ENCODE measurements around the gene CACNA1F.

The CACNA1F gene

GRCh38 chrX:49233176-49233575 lies at the start of gene CACNA1F:
TSS of gene CACNA1F (minus strand) at chrX:49233340. CDS start at chrX:49233309, 31 bp downstream.
- Histone ChIP-seq H3K36me3 (replicated peaks; ENCODE audit: insufficient read depth, low read length) (no peaks in the 10 kb centered on the region), H3K9me3 (replicated peaks; ENCODE audit: insufficient read depth, low read length) (no peaks in the 10 kb centered on the region), H4K20me1 (ENCODE audit: insufficient read depth, low read length) (no peaks in the 10 kb centered on the region), H3K79me2 (ENCODE audit: low read length) (no peaks in the 10 kb centered on the region), H3K9ac (ENCODE audit: low read length) (no peak within 1 kb of the TSS), H3K27ac (ENCODE audit: low read length) (no peak within 1 kb of the TSS), H3K4me2 (ENCODE audit: low read depth, low read length) (no peak within 1 kb of the TSS), H3K9me2 (replicated peaks; ENCODE audit: insufficient read depth, low read length) (no peaks in the 10 kb centered on the region), H3F3A (ENCODE audit: insufficient read depth, low read length) (no peaks in the 10 kb centered on the region), H2AFZ (ENCODE audit: low read length) (no peak within 1 kb of the TSS), H3K4me1 (ENCODE audit: low read length) (no peaks in the 10 kb centered on the region), H3K27me3 (replicated peaks; ENCODE audit: insufficient read depth, low read length) (no peaks in the 10 kb centered on the region), H3K4me3 (ENCODE audit: low read length) (no peak within 1 kb of the TSS)
- TF ChIP-seq CTCF (IDR thresholded peaks at IDR 0.05; ENCODE audit: low read length) (no peak), EZH2 (optimal IDR thresholded peaks at IDR 0.05; ENCODE audit: low read depth, low read length) (no peak), EZH2phosphoT487 (IDR thresholded peaks at IDR 0.05; ENCODE audit: low read length) (no peak)
- DNase-seq: no peak

GRCh38 chrX:49282647-49283011 lies 49.5 kb upstream of the CACNA1F start:
- Histone ChIP-seq H3K36me3 (replicated peaks; ENCODE audit: insufficient read depth, low read length) (no peaks in the 10 kb centered on the region), H3K79me2 (ENCODE audit: low read length) (no peaks in the 10 kb centered on the region), H3K9me3 (replicated peaks; ENCODE audit: insufficient read depth, low read length) (no peaks in the 10 kb centered on the region), H2AFZ (ENCODE audit: low read length) (no peak overlapping the region), H3K4me3 (ENCODE audit: low read length) (no peak overlapping the region), H3K9me2 (replicated peaks; ENCODE audit: insufficient read depth, low read length) (no peaks in the 10 kb centered on the region), H3K9ac (ENCODE audit: low read length) (no peak overlapping the region), H4K20me1 (ENCODE audit: insufficient read depth, low read length) (no peaks in the 10 kb centered on the region), H3F3A (ENCODE audit: insufficient read depth, low read length) (no peaks in the 10 kb centered on the region), H3K4me2 (ENCODE audit: low read depth, low read length) (no peak overlapping the region), H3K4me1 (ENCODE audit: low read length) (no peaks in the 10 kb centered on the region), H3K27ac (ENCODE audit: low read length) (no peak overlapping the region), H3K27me3 (replicated peaks; ENCODE audit: insufficient read depth, low read length) (no peaks in the 10 kb centered on the region)
- TF ChIP-seq EZH2phosphoT487 (IDR thresholded peaks at IDR 0.05; ENCODE audit: low read length): no peak
- no peak for TF ChIP-seq CTCF (IDR thresholded peaks at IDR 0.05; ENCODE audit: low read length)
- no peak for TF ChIP-seq EZH2 (optimal IDR thresholded peaks at IDR 0.05; ENCODE audit: low read depth, low read length)
- no peak for DNase-seq

GRCh38 chrX:49278081-49278480 lies 44.9 kb upstream of the CACNA1F start:
- H3K4me2 ChIP-seq (ENCODE audit: low read depth, low read length): no peak overlapping the region
- H3K36me3 ChIP-seq (replicated peaks; ENCODE audit: insufficient read depth, low read length): no peaks in the 10 kb centered on the region
- H3K9me2 ChIP-seq (replicated peaks; ENCODE audit: insufficient read depth, low read length): no peaks in the 10 kb centered on the region
- no peaks in the 10 kb centered on the region for H4K20me1 ChIP-seq (ENCODE audit: insufficient read depth, low read length)
- no peaks in the 10 kb centered on the region for H3K4me1 ChIP-seq (ENCODE audit: low read length)
- no peak overlapping the region for H3K27ac ChIP-seq (ENCODE audit: low read length)
- H3K27me3 ChIP-seq (replicated peaks; ENCODE audit: insufficient read depth, low read length): no peaks in the 10 kb centered on the region
- no peaks in the 10 kb centered on the region for H3F3A ChIP-seq (ENCODE audit: insufficient read depth, low read length)
- no peak overlapping the region for H3K9ac ChIP-seq (ENCODE audit: low read length)
- no peaks in the 10 kb centered on the region for H3K79me2 ChIP-seq (ENCODE audit: low read length)
- no peak for DNase-seq
- H3K9me3 ChIP-seq (replicated peaks; ENCODE audit: insufficient read depth, low read length): no peaks in the 10 kb centered on the region
- no peak overlapping the region for H2AFZ ChIP-seq (ENCODE audit: low read length)
- H3K4me3 ChIP-seq (ENCODE audit: low read length): no peak overlapping the region
- no peak for TF ChIP-seq EZH2 (optimal IDR thresholded peaks at IDR 0.05; ENCODE audit: low read depth, low read length)
- no peak for TF ChIP-seq CTCF (IDR thresholded peaks at IDR 0.05; ENCODE audit: low read length)
- TF ChIP-seq EZH2phosphoT487 (IDR thresholded peaks at IDR 0.05; ENCODE audit: low read length): no peak

Data from MM.1S (cell line).